GM19043 (cell line): Measurements from ENCODE around the gene STAB1.

Experiments used
- ATAC-seq: cut with Tn5 transposase; IDR thresholded peaks from one replicate; pipeline ENCODE4 v1.9.1; 2021; ENCODE audit warnings: low read depth; ENCODE audit not compliant: unreplicated experiment

Gene STAB1

GRCh38 chr3:52504977-52505376, 9.8 kb downstream of the STAB1 start:
- no peak for ATAC-seq

- no peak for ATAC-seq
Observed at GRCh38 chr3:52506266-52506966, 11.3 kb downstream of the STAB1 start.

DNA sequence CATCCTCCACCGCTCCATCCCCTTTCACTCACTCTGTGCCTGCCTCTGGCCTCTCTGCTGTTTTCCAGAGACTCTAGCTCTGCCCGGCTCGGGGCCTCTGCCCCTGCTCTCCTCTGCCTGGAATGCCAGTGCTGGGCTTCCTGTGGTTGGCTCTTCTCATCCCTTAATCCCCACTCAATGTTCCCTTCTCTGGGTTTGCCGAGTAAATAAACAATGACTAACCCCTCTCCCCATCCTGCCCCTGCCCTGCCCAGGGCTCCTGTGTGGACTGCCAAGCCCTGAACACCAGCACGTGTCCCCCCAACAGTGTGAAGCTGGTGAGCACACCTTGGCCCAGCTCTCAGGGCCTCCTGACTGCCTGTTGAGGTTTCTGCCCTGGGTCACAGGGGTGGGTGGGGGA, 12.2 kb downstream of the STAB1 start:
- no peak for ATAC-seq

GRCh38 chr3:52509753-52510328, 14.7 kb downstream of the STAB1 start:
- ATAC-seq = no peak

GRCh38 chr3:52511509-52511908, 16.4 kb downstream of the STAB1 start:
- ATAC-seq = no peak

GRCh38 chr3:52512105-52512504, 17.0 kb downstream of the STAB1 start:
- ATAC-seq = no peak

GRCh38 chr3:52512727-52513126, 17.6 kb downstream of the STAB1 start:
- ATAC-seq = no peak

- ATAC-seq = no peak
Observed at GRCh38 chr3:52513281-52513680, 18.1 kb downstream of the STAB1 start.

DNA sequence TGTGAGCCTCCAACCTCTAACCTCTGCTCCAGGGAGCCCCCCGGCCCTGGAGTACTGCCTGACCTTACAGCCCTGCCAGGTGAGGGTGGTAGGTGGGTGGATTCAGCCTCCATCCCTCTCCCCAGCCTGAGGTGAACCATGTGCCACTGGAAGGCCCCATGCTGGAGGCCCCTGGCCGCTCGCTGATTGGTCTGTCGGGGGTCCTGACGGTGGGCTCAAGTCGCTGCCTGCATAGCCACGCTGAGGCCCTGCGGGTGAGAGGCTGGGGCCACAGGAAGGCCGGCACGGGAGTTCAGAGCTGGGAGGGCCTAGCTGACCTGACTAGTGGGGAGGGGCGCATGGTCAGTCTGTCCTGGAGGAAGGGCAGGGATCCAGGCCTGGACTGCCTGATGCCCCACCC, 19.4 kb downstream of the STAB1 start:
- no peak for ATAC-seq

DNA sequence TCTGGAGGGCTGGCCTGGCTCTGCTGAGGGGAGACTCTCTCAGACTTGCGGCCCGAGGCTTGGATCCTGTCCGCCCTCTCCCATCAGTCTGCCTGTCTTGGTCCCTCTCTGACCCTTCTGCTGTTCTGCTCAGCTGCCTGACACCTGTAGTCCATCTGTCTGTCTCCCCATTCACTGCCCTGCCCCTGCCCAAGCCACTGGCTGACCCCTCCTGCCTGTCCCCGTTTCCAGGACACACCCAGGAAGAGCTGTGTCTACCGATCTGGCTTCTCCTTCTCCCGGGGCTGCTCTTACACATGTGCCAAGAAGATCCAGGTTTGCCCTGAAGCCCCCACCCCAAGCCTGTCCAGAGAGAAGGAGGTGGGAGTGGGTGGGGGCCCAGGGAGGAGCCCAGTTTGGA, 20.1 kb downstream of the STAB1 start:
- ATAC-seq = no peak

- no peak for ATAC-seq
Observed at GRCh38 chr3:52516509-52517195, 21.5 kb downstream of the STAB1 start.

DNA sequence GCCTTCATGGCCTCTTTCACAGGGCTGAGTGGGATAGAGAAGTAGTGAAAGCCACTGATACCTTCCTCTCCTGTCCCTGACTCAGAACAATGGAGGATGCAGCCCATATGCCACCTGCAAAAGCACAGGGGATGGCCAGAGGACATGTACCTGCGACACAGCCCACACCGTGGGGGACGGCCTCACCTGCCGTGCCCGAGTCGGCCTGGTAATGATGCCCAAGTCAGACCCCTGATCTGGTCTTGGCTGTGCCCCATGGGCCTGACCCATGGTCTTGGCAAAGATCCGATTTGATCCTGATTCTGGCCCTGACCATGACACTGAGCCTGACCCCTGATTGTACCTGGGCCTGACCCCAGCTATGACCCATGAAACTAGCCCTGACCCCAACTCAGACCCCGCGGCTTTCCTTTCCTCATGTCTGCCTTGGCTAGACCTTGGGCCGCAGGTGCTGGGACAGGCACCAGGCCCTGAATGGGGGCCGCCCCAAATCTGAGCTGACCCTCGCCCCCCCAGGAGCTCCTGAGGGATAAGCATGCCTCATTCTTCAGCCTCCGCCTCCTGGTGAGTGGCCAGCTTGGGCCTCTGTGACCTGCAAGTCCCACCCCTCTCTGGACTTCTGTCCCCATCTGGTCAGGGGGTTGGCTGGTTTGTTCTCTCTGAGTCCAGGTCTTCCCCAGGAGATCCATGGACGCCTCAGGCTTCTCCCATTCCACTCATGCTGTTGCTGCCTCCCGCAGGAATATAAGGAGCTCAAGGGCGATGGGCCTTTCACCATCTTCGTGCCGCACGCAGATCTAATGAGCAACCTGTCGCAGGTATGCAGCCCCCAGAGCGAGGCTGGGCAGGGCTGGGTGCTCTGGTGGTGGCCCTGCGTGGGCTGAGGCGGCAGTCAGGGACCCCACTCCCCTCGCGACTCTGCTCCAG, 22.9 kb downstream of the STAB1 start:
- ATAC-seq = no peak

DNA sequence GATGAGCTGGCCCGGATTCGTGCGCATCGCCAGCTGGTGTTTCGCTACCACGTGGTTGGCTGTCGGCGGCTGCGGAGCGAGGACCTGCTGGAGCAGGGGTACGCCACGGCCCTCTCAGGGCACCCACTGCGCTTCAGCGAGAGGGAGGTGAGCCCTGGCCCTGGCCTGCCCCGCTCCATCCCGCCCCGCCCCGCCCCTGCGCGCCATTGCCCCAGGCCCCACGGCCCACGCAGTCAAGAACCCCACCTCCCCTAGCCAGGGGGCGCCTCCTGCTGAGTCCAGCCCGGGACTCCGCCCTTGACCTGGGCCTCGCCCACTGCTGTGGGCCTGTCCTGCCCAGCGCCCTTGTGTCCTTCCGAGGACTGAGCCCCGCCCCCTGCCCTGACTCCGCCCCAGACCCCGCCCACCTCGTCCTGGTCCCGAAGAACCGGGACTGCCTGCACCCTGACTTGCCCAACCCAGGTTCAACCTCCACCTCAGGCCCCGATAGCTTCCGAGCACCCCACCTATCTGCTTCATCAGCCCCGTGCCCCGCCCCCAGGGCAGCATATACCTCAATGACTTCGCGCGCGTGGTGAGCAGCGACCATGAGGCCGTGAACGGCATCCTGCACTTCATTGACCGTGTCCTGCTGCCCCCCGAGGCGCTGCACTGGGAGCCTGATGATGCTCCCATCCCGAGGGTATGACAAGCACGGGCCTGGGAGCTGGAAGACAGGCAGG, 23.7 kb downstream of the STAB1 start:
- ATAC-seq = no peak

DNA sequence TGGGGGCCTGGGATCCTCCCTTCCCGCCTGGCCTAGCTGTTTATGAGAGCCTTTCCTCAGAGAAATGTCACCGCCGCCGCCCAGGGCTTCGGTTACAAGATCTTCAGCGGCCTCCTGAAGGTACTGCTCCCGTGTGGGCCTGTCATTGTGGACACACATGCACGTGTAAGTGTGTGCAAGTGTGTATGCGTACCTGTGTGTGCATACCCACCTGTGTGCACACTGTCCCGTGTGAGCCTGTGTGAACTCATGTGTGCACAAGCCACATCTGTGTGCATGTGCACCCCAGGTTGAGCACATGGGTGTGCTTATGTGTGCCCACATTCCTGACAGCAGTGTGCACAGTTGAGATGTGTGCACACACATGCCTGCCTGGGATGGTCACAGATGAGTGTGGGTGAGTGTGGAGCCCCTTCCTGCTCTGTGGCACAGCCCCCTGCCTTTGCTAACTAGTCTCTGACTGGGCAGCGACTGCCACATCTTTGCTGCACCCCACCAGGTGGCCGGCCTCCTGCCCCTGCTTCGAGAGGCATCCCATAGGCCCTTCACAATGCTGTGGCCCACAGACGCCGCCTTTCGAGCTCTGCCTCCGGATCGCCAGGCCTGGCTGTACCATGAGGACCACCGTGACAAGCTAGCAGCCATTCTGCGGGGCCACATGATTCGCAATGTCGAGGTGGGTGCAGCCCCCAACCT, 24.5 kb downstream of the STAB1 start:
- ATAC-seq = no peak

- no peak for ATAC-seq
Observed at GRCh38 chr3:52520141-52520667, 25.1 kb downstream of the STAB1 start.

GRCh38 chr3:52520716-52521487, 25.8 kb downstream of the STAB1 start:
- no peak for ATAC-seq

- ATAC-seq = no peak
Observed at GRCh38 chr3:52521488-52521824, 26.3 kb downstream of the STAB1 start.

- ATAC-seq = no peak
Observed at GRCh38 chr3:52521881-52522650, 26.9 kb downstream of the STAB1 start.
